K562 (cell line): Measurements from ENCODE around the gene FAM219B. TPM values are rescaled to one million over a fixed set of nuclear protein-coding genes. Genes with fewer than 3 reads are reported as not detected.

Experiments used
- ATAC-seq: fragments of 200-7000 bp; cut with Tn5 transposase; 3 replicates; pipeline ENCODE4 v1.9.1; 2020; ENCODE audit warnings: moderate library complexity
- BruUV-seq: library from RNA; stranded (reverse); fragments of 400-500 nt; replicated peaks from 2 replicates; lab custom pipeline; 2021; lab: Mats Ljungman, UMichigan
- CTCF ChIA-PET: fragments of 300-600 bp; formaldehyde crosslinking; extraction: SDS; loops from one replicate; lab custom pipeline; 2021; ENCODE audit warnings: low intra/inter-chr PET ratio; lab: Yijun Ruan, JAX
- POLR2A ChIA-PET: fragments of 300-600, 350-650 bp; sonication (Branson Sonifier 250); formaldehyde crosslinking; extraction: SDS; loops from one replicate; lab custom pipeline; 2021; ENCODE audit warnings: antibody characterized with exemption, inconsistent platforms; lab: Yijun Ruan, JAX
- DNase-seq, 4 experiments: peaks; one replicate each; pipeline versions ENCODE4 v3.0.0 to v3.0.0-alpha.2; 2011 to 2018; ENCODE audit warnings: low spot score in 3 of 4, mixed read lengths in 3 of 4; ENCODE audit errors: extremely low read depth in 1 of 4
- FAIRE-seq: peaks from 2 replicates; lab custom pipeline; 2011; peaks lifted over from hg19 to GRCh38; lab: Jason Lieb, UNC
- H2AFZ ChIP-seq: 2 replicates; pipeline ENCODE4 v1.6.0; 2011; ENCODE audit warnings: low read depth, low read length, control low read depth, inconsistent platforms
- H3K27ac ChIP-seq: fragments of 200-600 bp; 3 replicates; pipeline ENCODE4 v1.8.0; 2011; ENCODE audit warnings: low read depth, mild to moderate bottlenecking, control low read depth, inconsistent platforms, low read length, moderate library complexity, mixed read lengths; ENCODE audit errors: extremely low read depth
- H3K27me3 ChIP-seq, 2 experiments: fragments of 300-600 bp in 1 of 2; 2 replicates in 1 of 2; 3 replicates in 1 of 2; pipeline versions ENCODE4 v1.6.0 to v1.8.0; 2011; ENCODE audit warnings: inconsistent platforms in 2 of 2, low read length in 2 of 2, mild to moderate bottlenecking in 1 of 2, mixed read lengths in 1 of 2, moderate library complexity in 1 of 2; ENCODE audit not compliant: control insufficient read depth in 2 of 2, insufficient read depth in 2 of 2
- H3K36me3 ChIP-seq: fragments of 300-600 bp; 3 replicates; pipeline ENCODE4 v1.8.0; 2011; ENCODE audit warnings: mild to moderate bottlenecking, low read length, inconsistent platforms; ENCODE audit not compliant: control insufficient read depth, insufficient read depth
- H3K4me1 ChIP-seq, 2 experiments: fragments of 200-600 bp in 1 of 2; replicated peaks in 1 of 2; 2 replicates in 1 of 2; 3 replicates in 1 of 2; pipeline versions ENCODE4 v1.5.1 to v1.8.0; 2011; ENCODE audit warnings: inconsistent platforms in 2 of 2, low read length in 2 of 2, mild to moderate bottlenecking in 1 of 2, mixed read lengths in 1 of 2, moderate library complexity in 1 of 2; ENCODE audit not compliant: control insufficient read depth in 2 of 2, insufficient read depth in 2 of 2
- H3K4me2 ChIP-seq: 2 replicates; pipeline ENCODE4 v1.6.1; 2011; ENCODE audit warnings: low read length, control low read depth, inconsistent platforms, mixed read lengths; ENCODE audit not compliant: insufficient read depth
- H3K4me3 ChIP-seq: fragments of 200-600 bp; sonication (generic), shearing (Covaris generic); 2 replicates; pipeline ENCODE4 v1.5.1; 2016; ENCODE audit warnings: control low read depth, inconsistent platforms
- H3K79me2 ChIP-seq: fragments of 200-600 bp; 3 replicates; pipeline ENCODE4 v1.8.0; 2011; ENCODE audit warnings: low read length, inconsistent platforms; ENCODE audit not compliant: control insufficient read depth, insufficient read depth
- H3K9ac ChIP-seq, 2 experiments: 2 replicates each; pipeline versions ENCODE4 v1.6.0 to v1.6.1; 2011; ENCODE audit warnings: low read depth in 2 of 2, low read length in 2 of 2, control low read depth in 1 of 2, inconsistent platforms in 1 of 2, mild to moderate bottlenecking in 1 of 2, mixed read lengths in 1 of 2; ENCODE audit not compliant: insufficient read depth in 1 of 2
- H3K9me1 ChIP-seq: one replicate; pipeline ENCODE4 v1.6.0; 2011; ENCODE audit warnings: inconsistent platforms, mild to moderate bottlenecking, low read length, moderate library complexity; ENCODE audit not compliant: control insufficient read depth, insufficient read depth
- H3K9me3 ChIP-seq: replicated peaks from 2 replicates; pipeline ENCODE4 v1.5.1; 2011; ENCODE audit warnings: low read depth, low read length, inconsistent platforms; ENCODE audit not compliant: control insufficient read depth, insufficient read depth
- H4K20me1 ChIP-seq: replicated peaks from 2 replicates; pipeline ENCODE4 v1.6.1; 2011; ENCODE audit warnings: low read length, inconsistent platforms, mixed read lengths; ENCODE audit not compliant: control insufficient read depth, insufficient read depth
- ARID1B ChIP-seq: fragments of 450-650 bp; IDR thresholded peaks from 2 replicates; pipeline ENCODE4 v1.6.1; 2016; ENCODE audit warnings: antibody characterized with exemption, mild to moderate bottlenecking, inconsistent platforms
- BRD9 ChIP-seq: fragments of 450-650 bp; IDR thresholded peaks from 2 replicates; pipeline ENCODE4 v1.6.1; 2018; ENCODE audit warnings: low read depth; ENCODE audit not compliant: partially characterized antibody
- CHD1 ChIP-seq: fragments of 200-600 bp; sonication (generic); IDR thresholded peaks from one replicate; pipeline ENCODE4 v1.6.1; 2012; ENCODE audit warnings: mild to moderate bottlenecking, moderate library complexity, low read length, inconsistent platforms
- ELF2 ChIP-seq: fragments of 250-450 bp; sonication (Bioruptor Pico); IDR thresholded peaks from 2 replicates; pipeline ENCODE4 v1.5.0; 2021; ENCODE audit warnings: mild to moderate bottlenecking
- FUS ChIP-seq: fragments of 200-400 bp; formaldehyde crosslinking; optimal IDR thresholded peaks from 2 replicates; pipeline ENCODE3; 2017; ENCODE audit warnings: low read depth, low read length
- HMG20A ChIP-seq: fragments of 450-650 bp; formaldehyde crosslinking; conservative IDR thresholded peaks from 2 replicates; pipeline ENCODE4 v1.4.0; 2020; ENCODE audit warnings: mild to moderate bottlenecking, mixed read lengths
- HMGN3 ChIP-seq: IDR thresholded peaks from 2 replicates; pipeline ENCODE4 v1.6.1; 2011; ENCODE audit warnings: borderline replicate concordance, low read depth, mild to moderate bottlenecking, mixed read lengths, low read length; ENCODE audit not compliant: insufficient read length; ENCODE audit errors: extremely low read depth
- ILK ChIP-seq: fragments of 450-650 bp; IDR thresholded peaks from 2 replicates; pipeline ENCODE4 v1.6.1; 2016; ENCODE audit warnings: missing genetic modification characterization, low read depth, mild to moderate bottlenecking, missing compliant biosample characterization, moderate library complexity, borderline replicate concordance
- LCOR ChIP-seq: sonication (generic); formaldehyde crosslinking; IDR thresholded peaks from 2 replicates; pipeline ENCODE4 v1.8.0; 2022; ENCODE audit warnings: mild to moderate bottlenecking, missing genetic modification reagents
- MAZ ChIP-seq, 2 experiments: fragments of 450-650 bp in 1 of 2; sonication (generic) in 1 of 2; formaldehyde crosslinking; IDR thresholded peaks in 1 of 2; conservative IDR thresholded peaks in 1 of 2; 2 replicates each; pipeline versions ENCODE4 v1.4.0 to v1.5.0; 2020; ENCODE audit warnings: mild to moderate bottlenecking in 1 of 2, missing genetic modification reagents in 1 of 2
- RAD21 ChIP-seq, 2 experiments: fragments of 250-450 bp in 1 of 2; fragments of 450-650 bp in 1 of 2; sonication (Bioruptor Pico) in 1 of 2; formaldehyde crosslinking in 1 of 2; IDR thresholded peaks in 1 of 2; conservative IDR thresholded peaks in 1 of 2; 2 replicates each; pipeline versions ENCODE4 v1.4.0 to v1.8.0; 2020 to 2022; ENCODE audit warnings: mild to moderate bottlenecking in 2 of 2, moderate library complexity in 1 of 2
- RBM17 ChIP-seq: fragments of 200-400 bp; formaldehyde crosslinking; IDR thresholded peaks from 2 replicates; pipeline ENCODE4 v1.6.1; 2017; ENCODE audit warnings: low read depth, mild to moderate bottlenecking, low read length, borderline replicate concordance
- RFX1 ChIP-seq: fragments of 450-650 bp; IDR thresholded peaks from 2 replicates; pipeline ENCODE4 v1.6.1; 2016; ENCODE audit warnings: mild to moderate bottlenecking, moderate library complexity
- TCF15 ChIP-seq: fragments of 250-450 bp; sonication (Bioruptor Pico); IDR thresholded peaks from 2 replicates; pipeline ENCODE4 v1.8.0; 2022; ENCODE audit warnings: moderate library complexity, mild to moderate bottlenecking, inconsistent platforms
- TCF7L2 ChIP-seq: fragments of 150-350 bp; IDR thresholded peaks from 2 replicates; pipeline ENCODE4 v1.6.1; 2016; ENCODE audit warnings: low read depth, mild to moderate bottlenecking, low read length, moderate library complexity
- ZFX ChIP-seq: sonication (generic); formaldehyde crosslinking; IDR thresholded peaks from 2 replicates; pipeline ENCODE4 v1.8.0; 2022; ENCODE audit warnings: mild to moderate bottlenecking, missing genetic modification reagents, moderate library complexity
- ZNF347 ChIP-seq: fragments of 450-650 bp; formaldehyde crosslinking; IDR thresholded peaks from 2 replicates; pipeline ENCODE4 v1.4.0; 2020; ENCODE audit warnings: low read depth, mild to moderate bottlenecking, moderate library complexity
- ZNF445 ChIP-seq: fragments of 250-450 bp; sonication (Bioruptor Pico); IDR thresholded peaks from 2 replicates; pipeline ENCODE4 v1.4.0; 2020; ENCODE audit warnings: low read depth, mild to moderate bottlenecking, moderate library complexity
- ZNF785 ChIP-seq: fragments of 250-450 bp; sonication (Bioruptor Pico); IDR thresholded peaks from 2 replicates; pipeline ENCODE4 v1.4.0; 2020; ENCODE audit warnings: mild to moderate bottlenecking
- WGBS: fragments of 100-300 bp; shearing (Covaris generic); methylation state at CpG from one replicate; pipeline ENCODE4 v1.1.6; 2016; ENCODE audit warnings: low coverage, mixed read lengths; ENCODE audit not compliant: insufficient coverage; ENCODE audit errors: missing lambda C conversion rate; 5-methylcytosine and 5-hydroxymethylcytosine counted together
- in situ Hi-C: fragments of 300-500 bp; cut with MboI; formaldehyde crosslinking; loops from 4 replicates; pipeline ENCODE4 v1.15.0; 2018; ENCODE audit warnings: inconsistent platforms, mixed read lengths
- intact Hi-C: fragments of 100-400 bp; cut with micrococcal nuclease; formaldehyde crosslinking; loops from 2 replicates; pipeline ENCODE4 v1.14.2; 2022
- polyA plus RNA-seq, 8 experiments: library from polyadenylated mRNA; depleted of rRNA in 4 of 8; stranded (reverse) in 5 of 8; unstranded in 3 of 8; fragments of >200 nt; fragmentation: Nextera tagmentation in 2 of 8; fragmentation: Illumina TruSeq in 1 of 8; extraction: Ambion mirVana in 2 of 8; extraction: Trizol in 1 of 8; gene quantifications; 2 replicates each; pipeline versions ENCODE4 v1.2.1 to v1.2.3, GENCODE V29; 2011 to 2014; ENCODE audit warnings: inconsistent platforms in 1 of 8, missing spikeins in 1 of 8
- total RNA-seq, 7 experiments: library from RNA; depleted of rRNA in 6 of 7; stranded (reverse); fragments of >200 nt in 6 of 7; fragmentation: Illumina TruSeq in 2 of 7; extraction: Trizol in 2 of 7; gene quantifications; 2 replicates each; pipeline versions ENCODE4 v1.2.1 to v1.2.3, GENCODE V29; 2011 to 2021; ENCODE audit warnings: low replicate concordance in 1 of 7
- TF ChIP-seq, protein P1 (sequence below): sonication (generic); formaldehyde crosslinking; IDR thresholded peaks from 2 replicates; pipeline ENCODE4 v1.8.1; 2023; ENCODE audit warnings: mild to moderate bottlenecking, missing genetic modification reagents

FAM219B gene
- total and polyA plus RNA-seq, 9 of the 15 experiments (the other 6 are each of a cell fraction or from before 2014, with no cell fraction given): 6.8 to 50.4 (median 29.4) TPM

GRCh38 chr15:74937590-74938371 is 31.1 kb upstream of the FAM219B start, which contains the start of gene COX5A:
TSS of gene COX5A (minus strand) at chr15:74938073. CDS start at chr15:74938014, 59 bp downstream.
- H3K36me3 ChIP-seq: peaks cover 34% of the 10 kb centered on the region; the same call in 2 of the 3 replicates
- DNase-seq (peak; percentile 90 to 97 (median 92)), ATAC-seq (peak; percentile 95), FAIRE-seq (peak; percentile 88)
- H3K4me1 ChIP-seq: peaks cover 19 to 29% of the 10 kb centered on the region in 2 experiments
- H3K79me2 ChIP-seq: peaks cover 51% of the 10 kb centered on the region
- WGBS: 1% methylated on average over 60 of the region's 85 CpGs
- CTCF ChIA-PET: no interaction called here
- H3K27ac ChIP-seq: peak within 1 kb of the TSS; percentile 98
- peak within 1 kb of the TSS; percentile 99 for H3K4me3 ChIP-seq
- H4K20me1 ChIP-seq: peaks cover 9% of the 10 kb centered on the region
- no peaks in the 10 kb centered on the region for H3K9me3 ChIP-seq
- H3K9me1 ChIP-seq: no peaks in the 10 kb centered on the region
- POLR2A ChIA-PET: interaction anchor here (0.5 to 1.3 kb wide), 13 partner anchors 10 to 276 kb away, joined by 3 to 6 read pairs (median 4); partner anchors contain the start of gene FAM219B
- BruUV-seq: no TSS peak
- H3K4me2 ChIP-seq: peak within 1 kb of the TSS; percentile 87
- H3K9ac ChIP-seq: peak within 1 kb of the TSS; percentile 97 to 98
- H3K27me3 ChIP-seq: no peaks in the 10 kb centered on the region
- in situ Hi-C loops: no loop called here
- peak within 1 kb of the TSS; percentile 98 for H2AFZ ChIP-seq
- intact Hi-C loops: no loop called here
- TF ChIP-seq RFX1 (no peak), ZNF445 (CRISPR knock-in tag) (no peak), RBM17 (no peak), MAZ (CRISPR knock-in tag; conservative IDR thresholded peaks at IDR 0.05 in 1 of 2, IDR thresholded peaks at IDR 0.05 in 1 of 2) (peak; percentile 95 to 98), HMGN3 (peak; percentile 37), ELF2 (peak; percentile 14; the same call in 1 of the 2 replicates), FUS (peak; percentile 31), ARID1B (no peak), TCF7L2 (no peak), TCF15 (CRISPR knock-in tag) (no peak), LCOR (peak; percentile 80), ZNF347 (CRISPR knock-in tag) (no peak), ILK (tag) (no peak), RAD21 (CRISPR knock-in tag; conservative IDR thresholded peaks at IDR 0.05 in 1 of 2, IDR thresholded peaks at IDR 0.05 in 1 of 2) (no peak), ZNF785 (CRISPR knock-in tag) (no peak), HMG20A (no peak), ZFX (CRISPR knock-in tag) (peak; percentile 98), CHD1 (no peak), BRD9 (no peak)
- TF ChIP-seq, protein P1, sequence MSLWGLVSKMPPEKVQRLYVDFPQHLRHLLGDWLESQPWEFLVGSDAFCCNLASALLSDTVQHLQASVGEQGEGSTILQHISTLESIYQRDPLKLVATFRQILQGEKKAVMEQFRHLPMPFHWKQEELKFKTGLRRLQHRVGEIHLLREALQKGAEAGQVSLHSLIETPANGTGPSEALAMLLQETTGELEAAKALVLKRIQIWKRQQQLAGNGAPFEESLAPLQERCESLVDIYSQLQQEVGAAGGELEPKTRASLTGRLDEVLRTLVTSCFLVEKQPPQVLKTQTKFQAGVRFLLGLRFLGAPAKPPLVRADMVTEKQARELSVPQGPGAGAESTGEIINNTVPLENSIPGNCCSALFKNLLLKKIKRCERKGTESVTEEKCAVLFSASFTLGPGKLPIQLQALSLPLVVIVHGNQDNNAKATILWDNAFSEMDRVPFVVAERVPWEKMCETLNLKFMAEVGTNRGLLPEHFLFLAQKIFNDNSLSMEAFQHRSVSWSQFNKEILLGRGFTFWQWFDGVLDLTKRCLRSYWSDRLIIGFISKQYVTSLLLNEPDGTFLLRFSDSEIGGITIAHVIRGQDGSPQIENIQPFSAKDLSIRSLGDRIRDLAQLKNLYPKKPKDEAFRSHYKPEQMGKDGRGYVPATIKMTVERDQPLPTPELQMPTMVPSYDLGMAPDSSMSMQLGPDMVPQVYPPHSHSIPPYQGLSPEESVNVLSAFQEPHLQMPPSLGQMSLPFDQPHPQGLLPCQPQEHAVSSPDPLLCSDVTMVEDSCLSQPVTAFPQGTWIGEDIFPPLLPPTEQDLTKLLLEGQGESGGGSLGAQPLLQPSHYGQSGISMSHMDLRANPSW (CRISPR knock-in tag): no peak
